ENCODE data around the gene C11orf24. TPM values are rescaled to one million over a fixed set of nuclear protein-coding genes. Genes with fewer than 3 reads are reported as not detected.
A peak's percentile ranks its signal among the peaks of the same experiment; 100 is the strongest.

Gene C11orf24
- total and polyA plus RNA-seq, 4 donors = 9.8 to 50.0 (median 29.6) TPM

DNA sequence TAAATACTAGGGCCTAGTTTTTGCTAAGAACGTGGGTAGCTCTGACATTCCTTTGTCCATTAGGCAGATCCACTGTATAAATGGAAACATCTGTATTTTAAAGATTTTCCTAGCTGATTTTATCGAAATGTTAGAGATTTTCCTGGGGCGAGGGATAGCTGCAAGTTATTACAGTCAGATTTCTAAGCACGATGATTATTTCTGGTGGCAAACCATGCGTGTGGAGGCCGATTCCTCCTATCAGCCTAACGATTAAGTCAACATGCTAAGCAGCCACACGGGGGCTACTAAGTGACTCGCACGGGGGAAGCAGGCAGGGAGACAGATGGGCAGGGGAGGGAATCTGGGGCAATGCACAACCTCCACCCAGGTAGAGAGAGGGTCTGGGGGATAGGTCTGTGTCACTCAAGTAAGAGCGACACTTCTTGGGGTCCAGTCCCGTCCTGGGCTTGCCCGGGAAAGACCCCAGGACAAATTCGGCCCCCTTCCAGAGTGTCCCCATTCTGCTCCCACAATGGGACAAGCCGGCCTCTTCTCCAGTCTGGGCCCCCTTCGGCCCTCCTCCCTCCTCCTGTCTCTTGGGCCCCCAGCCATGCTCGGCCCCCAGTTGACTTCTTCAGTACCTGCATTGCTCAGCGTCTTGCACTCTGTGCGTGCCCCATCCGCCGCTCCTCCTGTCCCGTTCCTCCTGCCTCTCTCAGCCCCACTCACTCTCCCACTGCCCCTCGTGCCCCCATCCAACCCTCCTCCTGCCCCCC lies 571 bp downstream of the C11orf24 start:
- H3K27me3 ChIP-seq (ENCODE audit: control insufficient read depth in 3 of 3, insufficient read depth in 3 of 3, low read length in 2 of 3) = no peaks in the 10 kb centered on the region
- TF ChIP-seq, protein P1, sequence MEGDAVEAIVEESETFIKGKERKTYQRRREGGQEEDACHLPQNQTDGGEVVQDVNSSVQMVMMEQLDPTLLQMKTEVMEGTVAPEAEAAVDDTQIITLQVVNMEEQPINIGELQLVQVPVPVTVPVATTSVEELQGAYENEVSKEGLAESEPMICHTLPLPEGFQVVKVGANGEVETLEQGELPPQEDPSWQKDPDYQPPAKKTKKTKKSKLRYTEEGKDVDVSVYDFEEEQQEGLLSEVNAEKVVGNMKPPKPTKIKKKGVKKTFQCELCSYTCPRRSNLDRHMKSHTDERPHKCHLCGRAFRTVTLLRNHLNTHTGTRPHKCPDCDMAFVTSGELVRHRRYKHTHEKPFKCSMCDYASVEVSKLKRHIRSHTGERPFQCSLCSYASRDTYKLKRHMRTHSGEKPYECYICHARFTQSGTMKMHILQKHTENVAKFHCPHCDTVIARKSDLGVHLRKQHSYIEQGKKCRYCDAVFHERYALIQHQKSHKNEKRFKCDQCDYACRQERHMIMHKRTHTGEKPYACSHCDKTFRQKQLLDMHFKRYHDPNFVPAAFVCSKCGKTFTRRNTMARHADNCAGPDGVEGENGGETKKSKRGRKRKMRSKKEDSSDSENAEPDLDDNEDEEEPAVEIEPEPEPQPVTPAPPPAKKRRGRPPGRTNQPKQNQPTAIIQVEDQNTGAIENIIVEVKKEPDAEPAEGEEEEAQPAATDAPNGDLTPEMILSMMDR (IDR thresholded peaks at IDR 0.05; ENCODE audit: control extremely low read depth, extremely low read depth) = no peak
- H3K27ac ChIP-seq (ENCODE audit: low read depth in 1 of 2, low read length in 1 of 2) = peak overlapping the region; percentile 95 to 97
- peak overlapping the region; percentile 72 for H3K4me3 ChIP-seq
- H3K36me3 ChIP-seq (ENCODE audit: control insufficient read depth in 4 of 4, insufficient read depth in 4 of 4, low read length in 4 of 4) = peaks cover 6 to 13% (median 9%) of the 10 kb centered on the region in 4 donors
- ATAC-seq (ENCODE audit: insufficient read depth, low FRiP score) (peak; percentile 17), DNase-seq (peak; percentile 70 to 85 (median 80))
- no peaks in the 10 kb centered on the region for H3K9me3 ChIP-seq (ENCODE audit: control insufficient read depth in 4 of 4, insufficient read depth in 3 of 4, low read length in 3 of 4)
- WGBS, 2 donors = 4 to 7% methylated on average over 23 of the region's 23 CpGs
- peak overlapping the region; percentile 89 to 93 for H3K9ac ChIP-seq (ENCODE audit: insufficient read depth in 1 of 2, low read length in 2 of 2)
- H3K4me1 ChIP-seq (ENCODE audit: control insufficient read depth in 5 of 5, insufficient read depth in 5 of 5, low read length in 5 of 5) = peaks cover 3 to 12% (median 8%) of the 10 kb centered on the region in 5 donors

DNA sequence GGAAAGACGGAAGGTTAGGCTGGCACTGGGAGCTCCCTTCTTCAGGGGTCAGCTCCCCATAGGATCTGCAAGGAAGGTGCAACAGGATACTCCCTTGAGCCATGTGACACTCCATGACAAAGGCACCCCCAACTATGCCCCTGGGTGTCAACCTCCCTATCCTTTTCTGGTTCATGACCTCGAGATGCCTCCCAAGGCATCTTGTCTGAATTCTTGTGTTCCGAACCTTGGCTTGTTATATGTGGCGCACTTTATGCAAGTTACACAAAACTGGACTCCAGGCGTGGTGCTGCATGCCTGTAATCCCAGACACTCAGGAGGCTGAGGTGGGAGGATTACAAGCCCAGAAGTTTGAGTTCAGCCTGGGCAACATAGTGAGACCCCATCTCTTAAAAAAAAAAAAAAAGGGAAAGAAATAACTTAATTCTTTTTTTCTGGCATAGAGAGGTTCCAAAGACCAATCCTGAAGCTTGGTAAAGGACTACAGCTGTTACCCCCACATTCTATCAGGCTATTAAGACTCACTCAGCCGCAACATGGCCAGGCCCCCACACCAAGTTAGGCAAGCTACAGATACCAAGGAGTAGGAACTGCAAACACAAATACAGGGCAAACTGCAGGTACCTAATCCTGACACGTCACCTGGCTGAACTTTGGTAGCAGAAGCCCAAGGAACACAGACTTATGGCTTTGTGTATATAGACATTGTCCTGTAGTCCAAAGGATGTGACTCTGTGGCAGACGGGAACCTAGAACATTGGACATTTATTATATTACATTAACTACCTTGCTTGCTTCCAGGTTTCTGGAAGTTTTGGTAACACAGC lies 1.4 kb downstream of the C11orf24 start:
- no peak for ATAC-seq (ENCODE audit: insufficient read depth, low FRiP score)
- DNase-seq = no peak
- Histone ChIP-seq H3K4me3 (no peak overlapping the region), H3K27me3 (ENCODE audit: control insufficient read depth in 3 of 3, insufficient read depth in 3 of 3, low read length in 2 of 3) (no peaks in the 10 kb centered on the region), H3K27ac (ENCODE audit: low read depth in 1 of 2, low read length in 1 of 2) (peak overlapping the region; percentile 54 to 95), H3K9ac (ENCODE audit: insufficient read depth in 1 of 2, low read length in 2 of 2) (peak overlapping the region; percentile 89 to 93), H3K9me3 (ENCODE audit: control insufficient read depth in 4 of 4, insufficient read depth in 3 of 4, low read length in 3 of 4) (no peaks in the 10 kb centered on the region), H3K4me1 (ENCODE audit: control insufficient read depth in 5 of 5, insufficient read depth in 5 of 5, low read length in 5 of 5) (peaks cover 3 to 12% (median 8%) of the 10 kb centered on the region in 5 donors), H3K36me3 (ENCODE audit: control insufficient read depth in 4 of 4, insufficient read depth in 4 of 4, low read length in 4 of 4) (peaks cover 6 to 20% (median 9%) of the 10 kb centered on the region in 4 donors)
- WGBS, 2 donors = 81 to 82% methylated on average over 8 of the region's 8 CpGs
- TF ChIP-seq, protein P1 (IDR thresholded peaks at IDR 0.05; ENCODE audit: control extremely low read depth, extremely low read depth) = no peak

DNA sequence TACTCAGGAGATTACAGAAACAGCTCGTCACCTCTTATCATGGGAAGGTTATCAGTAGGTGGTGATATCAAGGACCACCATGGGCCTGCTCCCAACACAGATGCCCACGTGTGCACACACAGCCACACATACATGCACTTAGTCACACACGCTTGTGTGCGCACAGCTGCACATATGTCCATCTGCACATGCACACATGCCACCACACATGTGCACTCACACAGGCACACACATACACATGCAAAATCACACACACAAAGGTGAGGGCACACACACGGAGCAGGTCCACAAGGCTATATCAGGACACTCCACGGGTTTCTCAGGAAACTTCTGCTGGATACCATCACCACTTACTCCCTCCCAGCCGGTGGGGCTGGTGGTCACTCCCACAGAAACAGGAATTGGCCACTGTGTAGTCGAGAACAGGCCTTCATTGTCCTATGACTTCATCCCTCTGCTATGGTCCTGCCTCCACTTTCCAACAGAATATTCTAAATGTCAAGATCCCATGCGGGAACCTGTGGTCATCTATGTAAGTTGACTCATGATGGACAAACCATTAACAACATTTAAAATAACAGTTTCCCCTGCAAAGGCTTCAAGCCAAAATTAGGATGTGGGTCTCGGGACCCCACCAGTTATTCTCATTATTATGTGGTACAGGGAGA lies 2.2 kb downstream of the C11orf24 start:
- peaks cover 3 to 12% (median 8%) of the 10 kb centered on the region in 5 donors for H3K4me1 ChIP-seq (ENCODE audit: control insufficient read depth in 5 of 5, insufficient read depth in 5 of 5, low read length in 5 of 5)
- peaks cover 6 to 28% (median 9%) of the 10 kb centered on the region in 4 donors for H3K36me3 ChIP-seq (ENCODE audit: control insufficient read depth in 4 of 4, insufficient read depth in 4 of 4, low read length in 4 of 4)
- DNase-seq (no peak), ATAC-seq (ENCODE audit: insufficient read depth, low FRiP score) (no peak)
- TF ChIP-seq, protein P1 (IDR thresholded peaks at IDR 0.05; ENCODE audit: control extremely low read depth, extremely low read depth) = no peak
- 68 to 80% methylated on average over 10 of the region's 10 CpGs for WGBS, 2 donors
- H3K9me3 ChIP-seq (ENCODE audit: control insufficient read depth in 4 of 4, insufficient read depth in 3 of 4, low read length in 3 of 4) = no peaks in the 10 kb centered on the region
- no peak overlapping the region for H3K9ac ChIP-seq (ENCODE audit: insufficient read depth in 1 of 2, low read length in 2 of 2)
- peak overlapping the region in 1 of 2 donors; percentile 28 for H3K27ac ChIP-seq (ENCODE audit: low read depth in 1 of 2, low read length in 1 of 2)
- H3K27me3 ChIP-seq (ENCODE audit: control insufficient read depth in 3 of 3, insufficient read depth in 3 of 3, low read length in 2 of 3) = no peaks in the 10 kb centered on the region
- H3K4me3 ChIP-seq = no peak overlapping the region
